T-helper 1 cell (primary cell): ENCODE measurements around the gene POU2AF2.
"Not testable (repeated sequence)": the region's sequence is repeated elsewhere in the genome, so short reads cannot be mapped to it uniquely, and the experiment has no call there.

Experiments
- DNase-seq, 5 donors: peaks; one replicate each; pipeline ENCODE4 v3.0.0-alpha.2; 2012 to 2020

POU2AF2 gene

DNA sequence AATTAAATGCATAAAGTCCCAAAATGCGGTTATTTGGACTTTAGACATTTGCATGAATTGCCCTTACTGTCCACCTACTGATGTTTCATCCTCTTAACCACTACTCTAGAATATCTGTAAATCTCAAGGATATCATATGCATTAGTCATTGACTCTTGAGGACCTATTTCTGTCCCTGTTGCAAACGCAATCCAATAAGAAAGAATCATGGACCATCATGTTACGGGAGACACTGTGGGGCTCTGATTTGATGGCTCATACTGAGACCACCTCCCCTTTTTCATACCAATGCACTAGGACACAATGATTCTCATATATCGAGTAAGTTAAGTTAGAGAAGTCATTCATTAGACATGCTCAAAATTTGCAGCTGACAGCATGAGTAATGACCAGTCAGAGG lies 14.4 kb downstream of the POU2AF2 start:
- DNase-seq: no peak

DNA sequence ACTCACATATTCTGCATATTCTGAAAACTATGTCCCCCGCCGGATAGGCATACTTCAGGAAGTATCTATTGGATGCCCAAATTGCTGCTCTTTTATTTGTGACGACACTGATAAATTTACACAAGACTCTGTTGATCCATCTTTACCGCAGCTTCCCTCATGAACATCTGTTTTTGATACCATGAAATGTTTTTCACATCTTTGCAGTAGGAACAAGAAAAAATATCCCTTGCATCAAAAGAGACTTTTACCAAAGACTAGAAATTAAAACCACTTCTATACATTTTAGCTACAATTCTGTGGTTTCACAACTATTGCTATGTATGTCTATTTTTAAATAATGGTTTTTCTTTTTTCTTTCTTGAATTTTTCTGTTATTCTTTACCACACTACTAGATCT lies 15.3 kb downstream of the POU2AF2 start:
- DNase-seq: no peak

DNA sequence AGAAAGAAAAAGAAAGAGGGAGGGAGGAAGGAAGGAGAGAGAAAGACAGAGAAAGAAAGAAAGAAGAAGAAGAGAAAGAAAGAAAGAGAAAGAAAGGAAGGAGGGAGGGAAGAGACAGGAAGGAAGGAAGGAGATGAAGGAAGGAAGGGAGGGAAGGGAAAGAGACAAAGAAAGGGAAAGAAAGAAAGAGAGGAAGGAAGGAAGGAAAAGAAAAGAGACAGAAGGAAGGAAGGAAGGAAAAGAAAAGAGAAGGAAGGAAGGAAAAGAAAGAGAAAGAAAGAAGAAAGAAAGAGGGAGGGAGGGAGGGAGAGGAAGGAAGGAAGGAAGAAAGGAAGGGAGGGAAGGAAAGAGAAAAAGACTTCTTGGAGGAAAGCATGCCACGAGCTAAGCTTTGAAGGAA lies 19.1 kb downstream of the POU2AF2 start:
- no peak for DNase-seq

DNA sequence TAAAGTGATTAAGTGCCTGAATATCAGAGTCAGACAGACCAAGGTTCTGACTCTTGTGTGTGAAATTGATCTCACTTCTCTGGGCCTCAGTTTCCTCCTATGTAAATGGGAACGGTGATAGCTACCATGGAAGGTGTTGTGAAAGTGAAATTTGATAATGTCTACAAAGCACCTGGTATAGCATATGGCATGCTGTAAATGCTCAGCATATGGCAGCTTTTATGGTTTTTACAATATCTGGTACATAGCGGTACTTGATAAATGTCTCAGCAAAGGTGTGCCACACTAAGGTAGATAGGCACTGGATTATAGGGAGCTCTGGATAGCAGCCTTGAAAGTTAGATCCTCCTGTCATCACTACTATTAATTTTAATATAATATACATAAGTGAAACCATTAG lies 19.9 kb downstream of the POU2AF2 start:
- DNase-seq: no peak

DNA sequence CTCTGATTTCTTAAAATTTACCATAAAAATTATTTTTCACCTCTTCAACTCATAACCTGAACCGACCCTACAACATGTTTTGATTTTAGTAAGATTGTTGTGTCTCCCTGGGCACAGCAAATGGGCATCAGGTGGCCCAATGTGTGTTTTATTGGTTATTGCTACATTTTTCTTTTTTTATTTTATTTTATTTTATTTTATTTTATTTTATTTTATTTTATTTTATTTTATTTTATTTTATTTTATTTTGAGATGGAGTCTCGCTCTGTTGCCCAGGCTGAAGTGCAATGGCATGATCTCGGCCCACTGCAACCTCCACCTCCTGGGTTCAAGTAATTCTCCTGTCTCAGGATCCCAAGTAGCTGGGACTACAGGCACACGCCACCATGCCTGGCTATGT lies 22.8 kb downstream of the POU2AF2 start:
- not testable (repeated sequence) for DNase-seq

DNA sequence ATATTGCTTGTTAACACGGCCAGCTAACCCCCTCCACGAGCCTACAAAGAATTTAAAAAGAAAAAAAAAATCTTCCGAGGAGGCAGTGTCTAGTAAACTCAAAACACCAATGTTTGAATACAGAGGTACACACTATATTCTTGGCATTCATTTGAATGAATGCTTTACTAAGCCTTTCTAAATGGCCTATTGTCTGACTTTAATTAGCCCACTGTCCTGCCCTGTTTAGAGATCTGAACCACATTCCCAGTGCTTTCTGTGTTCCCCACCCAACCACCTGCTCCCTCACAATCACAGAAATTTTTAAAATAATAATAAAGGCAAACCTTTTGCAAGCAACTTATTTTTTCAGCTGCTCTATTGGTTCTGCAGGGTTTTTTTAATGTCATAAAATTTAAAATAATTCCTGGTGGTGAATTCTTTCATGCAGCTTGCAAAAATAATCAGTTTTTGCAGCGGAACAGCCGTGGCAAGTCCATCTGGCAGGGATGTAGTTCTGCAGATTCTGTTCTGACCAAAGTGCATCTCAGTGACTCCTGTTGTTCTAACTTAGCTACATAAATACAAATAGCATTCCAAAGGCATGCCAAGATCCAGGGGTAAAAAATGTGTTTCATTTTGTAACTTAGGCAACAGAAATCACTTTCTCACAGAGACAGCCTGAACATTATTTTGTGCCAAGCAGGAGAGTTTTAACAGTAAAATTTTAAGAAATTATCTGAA lies 23.8 kb downstream of the POU2AF2 start:
- DNase-seq: no peak

DNA sequence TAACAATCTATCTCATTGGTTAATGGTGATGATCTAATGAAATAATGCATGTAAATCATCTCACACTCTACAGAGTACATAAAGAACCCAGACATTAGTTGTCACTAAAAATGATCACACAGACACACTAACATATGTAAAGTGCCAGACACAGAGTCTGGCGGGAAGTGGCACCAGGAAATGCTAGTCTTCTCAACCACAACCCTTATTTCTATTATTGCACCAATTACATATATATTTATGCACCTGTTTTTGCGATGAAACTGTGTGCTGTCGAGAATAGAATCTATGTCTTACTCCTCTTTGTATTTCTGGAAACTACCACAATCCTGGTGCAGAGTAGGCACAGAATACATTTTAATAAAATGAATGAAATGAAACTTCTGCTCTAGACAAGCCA lies 26.9 kb downstream of the POU2AF2 start:
- no peak for DNase-seq

DNA sequence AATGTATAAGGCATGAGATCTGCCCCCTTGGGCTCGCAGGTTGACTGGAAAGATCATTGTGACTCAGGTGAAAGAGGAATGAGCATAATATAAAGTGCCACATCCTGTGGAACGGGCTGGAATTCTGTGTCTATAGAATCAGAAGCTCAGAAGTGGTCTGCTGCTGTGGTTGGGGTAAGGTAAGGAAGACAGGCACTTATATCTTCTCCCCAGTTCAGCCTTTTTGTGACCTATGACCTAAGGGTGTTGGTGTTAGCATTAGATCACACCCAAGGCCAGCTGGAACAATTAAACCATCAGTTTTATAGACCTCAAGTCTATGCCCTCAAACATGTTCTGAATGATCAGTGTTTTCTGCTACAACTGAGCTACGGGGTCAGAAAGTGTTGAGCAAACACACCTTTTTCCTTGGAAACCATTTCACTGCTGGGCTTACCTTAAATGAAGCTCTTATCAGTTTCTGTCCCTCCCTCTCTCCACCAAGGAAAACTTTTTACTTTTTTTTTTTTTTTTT lies 37.1 kb downstream of the POU2AF2 start:
- no peak for DNase-seq

DNA sequence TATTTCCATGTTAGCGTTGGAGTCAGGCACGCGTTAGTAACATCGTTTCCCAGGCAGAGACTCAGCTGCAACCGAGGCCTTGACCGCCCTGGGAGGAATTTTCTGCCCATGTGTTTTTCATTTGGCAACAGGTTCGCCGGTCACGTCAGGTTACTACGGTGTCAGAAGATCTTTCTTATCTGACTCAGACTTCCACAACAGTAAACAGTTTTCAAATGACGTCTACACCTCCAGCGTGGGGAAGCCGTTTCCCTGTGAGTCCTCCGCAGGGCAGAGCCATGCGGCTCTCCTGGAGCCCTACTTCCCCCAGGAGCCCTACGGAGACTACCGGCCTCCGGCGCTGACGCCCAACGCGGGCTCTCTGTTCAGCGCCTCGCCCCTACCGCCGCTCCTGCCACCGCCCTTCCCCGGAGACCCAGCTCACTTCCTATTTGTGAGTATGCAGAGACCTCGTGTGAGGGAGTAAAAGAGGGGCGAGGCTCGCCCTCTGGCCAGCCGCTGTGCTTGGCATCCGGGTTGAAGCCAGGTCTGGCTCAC lies 38.5 kb downstream of the POU2AF2 start:
- DNase-seq: no peak

DNA sequence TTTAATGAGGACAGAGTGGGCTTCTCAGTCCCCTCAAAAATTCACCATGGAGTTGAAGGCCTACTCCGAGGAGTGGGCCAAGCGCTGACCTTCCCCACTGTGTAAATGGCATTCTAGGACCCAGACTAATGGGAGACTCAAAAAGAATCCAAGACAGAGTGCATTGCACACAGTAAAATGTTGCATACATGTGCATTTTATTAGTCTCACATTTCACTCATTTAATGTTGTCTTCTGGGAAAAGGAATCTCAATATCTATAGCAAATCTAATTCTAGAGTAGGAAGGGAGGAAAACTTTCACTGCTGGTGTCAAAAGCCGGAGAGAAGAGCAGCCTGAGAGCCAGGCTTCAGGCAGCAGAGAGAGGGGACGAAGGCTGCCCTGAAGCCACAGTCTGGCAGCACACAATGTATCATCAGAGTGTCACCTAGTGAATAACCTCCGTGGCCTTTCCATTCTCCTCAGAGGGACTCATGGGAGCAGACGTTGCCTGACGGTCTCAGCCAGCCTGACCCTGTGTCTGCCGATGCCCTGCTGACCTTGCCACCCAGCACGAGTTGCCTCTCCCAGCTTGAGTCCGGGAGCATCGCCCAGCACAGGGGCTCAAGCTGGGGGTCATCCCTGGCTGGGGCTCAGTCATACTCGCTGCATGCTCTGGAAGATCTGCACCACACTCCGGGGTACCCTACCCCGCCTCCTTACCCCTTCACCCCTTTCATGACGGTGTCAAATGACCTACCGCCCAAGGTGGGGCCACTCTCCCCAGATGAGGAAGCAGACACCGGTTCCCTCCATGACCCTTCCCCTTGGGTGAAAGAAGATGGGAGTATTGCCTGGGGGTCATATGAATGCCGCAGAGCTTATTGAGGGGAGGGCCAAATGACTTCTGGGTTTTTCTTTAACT lies 39.9 kb downstream of the POU2AF2 start:
- DNase-seq: no peak

DNA sequence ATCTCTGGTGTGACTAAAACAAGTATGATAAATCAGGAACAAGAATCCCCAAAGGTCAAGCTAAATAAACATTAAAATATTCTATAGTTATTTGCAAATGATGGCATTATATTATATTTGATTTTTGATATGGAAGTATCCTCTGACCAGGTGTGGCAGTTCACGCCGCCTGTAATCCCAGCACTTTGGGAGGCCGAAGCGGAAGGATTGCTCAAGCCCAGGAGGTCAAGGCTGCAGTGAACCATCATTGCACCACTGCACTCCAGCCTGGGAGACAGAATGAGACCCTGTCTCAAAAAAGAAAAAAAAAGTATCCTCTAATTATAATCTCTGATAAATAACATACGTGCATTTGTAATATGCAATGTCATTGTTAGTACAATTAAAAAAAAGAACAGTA lies 46.2 kb downstream of the POU2AF2 start:
- DNase-seq: no peak

DNA sequence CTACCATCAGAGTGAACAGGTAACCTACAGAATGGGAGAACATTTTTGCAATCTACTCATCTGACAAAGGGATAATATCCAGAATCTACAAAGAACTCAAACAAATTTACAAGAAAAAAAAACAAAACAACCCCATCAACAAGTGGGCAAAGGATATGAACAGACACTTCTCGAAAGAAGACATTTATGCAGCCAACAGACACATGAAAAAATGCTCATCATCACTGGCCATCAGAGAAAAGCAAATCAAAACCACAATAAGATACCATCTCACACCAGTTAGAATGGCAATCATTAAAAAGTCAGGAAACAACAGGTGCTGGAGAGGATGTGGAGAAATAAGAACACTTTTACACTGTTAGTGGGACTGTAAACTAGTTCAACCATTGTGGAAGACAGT lies 46.9 kb downstream of the POU2AF2 start:
- DNase-seq: not testable (repeated sequence)

DNA sequence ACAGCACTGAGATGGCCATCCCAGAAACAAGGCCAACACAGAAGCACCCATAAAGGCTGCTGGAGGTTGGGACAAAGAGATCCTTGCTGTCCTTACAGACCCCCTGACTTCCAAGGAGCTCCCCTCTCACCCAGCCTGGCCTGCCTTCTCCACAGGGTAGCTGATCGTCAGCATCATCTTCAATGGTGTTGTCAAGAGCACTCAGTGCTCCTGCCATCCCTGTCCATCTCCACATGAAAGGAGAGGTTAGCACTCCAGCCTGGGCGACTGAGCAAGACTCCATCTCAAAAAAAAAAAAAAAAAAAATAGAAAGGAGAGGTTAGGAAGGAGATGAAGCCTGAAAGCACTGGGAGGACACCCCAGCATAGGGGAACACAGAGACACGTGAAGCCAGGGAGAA lies 50.7 kb downstream of the POU2AF2 start:
- no peak for DNase-seq

DNA sequence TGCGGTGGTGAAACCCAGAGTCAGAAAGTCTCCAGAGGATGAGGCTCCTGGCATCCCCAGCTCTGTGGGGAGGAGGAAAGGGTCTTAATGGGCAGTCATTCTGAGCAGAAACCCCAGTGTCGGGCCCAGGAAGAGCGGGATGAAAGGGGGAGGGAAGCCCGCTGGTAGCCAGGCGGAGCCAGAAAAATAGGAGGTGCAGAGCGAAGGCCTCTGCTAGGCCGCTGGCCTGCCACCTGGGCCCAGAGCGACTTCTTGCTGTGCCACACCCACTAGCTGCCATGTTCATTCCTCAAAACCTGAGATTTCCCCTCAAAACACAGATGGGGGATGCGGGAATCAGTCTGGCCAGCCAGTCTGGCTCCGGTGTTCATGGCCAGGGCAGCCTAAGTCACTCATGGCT lies 52.2 kb downstream of the POU2AF2 start:
- DNase-seq: no peak

DNA sequence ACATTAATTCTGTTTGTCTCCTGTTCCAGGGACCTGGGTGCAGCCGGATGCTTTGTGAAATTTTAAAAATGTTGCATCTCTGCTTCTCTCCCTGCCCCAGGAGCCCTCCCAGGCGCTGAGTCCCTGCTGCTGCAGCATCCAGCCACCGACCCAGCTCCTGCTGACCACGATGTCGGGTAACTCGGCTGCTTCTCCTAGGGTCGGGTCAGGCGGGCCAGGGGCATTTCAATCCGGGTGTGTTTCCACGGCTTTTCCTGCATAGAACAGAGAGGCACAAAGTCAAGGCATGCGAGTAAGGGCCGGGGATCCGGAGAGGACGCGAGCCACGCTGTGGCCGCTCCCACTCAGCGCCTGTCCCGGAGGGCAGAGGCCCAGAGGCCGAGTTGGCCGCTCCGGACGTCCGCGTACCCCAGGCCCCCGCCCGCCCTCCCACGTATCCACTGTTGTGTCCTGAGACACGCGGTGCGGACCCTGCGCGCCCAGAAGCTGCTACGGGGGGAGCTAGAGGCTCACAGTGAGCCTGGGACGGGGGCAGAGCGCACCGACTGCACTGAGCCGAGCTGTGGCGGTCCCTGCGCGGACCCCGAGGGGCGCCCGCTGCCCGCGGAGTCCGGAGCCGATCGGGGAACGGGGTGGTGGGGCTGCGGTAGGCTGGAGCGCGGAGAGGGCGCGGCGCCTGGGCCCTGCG lies 53.0 kb downstream of the POU2AF2 start, which contains the start of gene POU2AF3:
Gene POU2AF3 (plus strand): TSS at position 134 of the 688 bp plus-strand sequence. CDS start 36 bp downstream, at position 170.
- DNase-seq: no peak

DNA sequence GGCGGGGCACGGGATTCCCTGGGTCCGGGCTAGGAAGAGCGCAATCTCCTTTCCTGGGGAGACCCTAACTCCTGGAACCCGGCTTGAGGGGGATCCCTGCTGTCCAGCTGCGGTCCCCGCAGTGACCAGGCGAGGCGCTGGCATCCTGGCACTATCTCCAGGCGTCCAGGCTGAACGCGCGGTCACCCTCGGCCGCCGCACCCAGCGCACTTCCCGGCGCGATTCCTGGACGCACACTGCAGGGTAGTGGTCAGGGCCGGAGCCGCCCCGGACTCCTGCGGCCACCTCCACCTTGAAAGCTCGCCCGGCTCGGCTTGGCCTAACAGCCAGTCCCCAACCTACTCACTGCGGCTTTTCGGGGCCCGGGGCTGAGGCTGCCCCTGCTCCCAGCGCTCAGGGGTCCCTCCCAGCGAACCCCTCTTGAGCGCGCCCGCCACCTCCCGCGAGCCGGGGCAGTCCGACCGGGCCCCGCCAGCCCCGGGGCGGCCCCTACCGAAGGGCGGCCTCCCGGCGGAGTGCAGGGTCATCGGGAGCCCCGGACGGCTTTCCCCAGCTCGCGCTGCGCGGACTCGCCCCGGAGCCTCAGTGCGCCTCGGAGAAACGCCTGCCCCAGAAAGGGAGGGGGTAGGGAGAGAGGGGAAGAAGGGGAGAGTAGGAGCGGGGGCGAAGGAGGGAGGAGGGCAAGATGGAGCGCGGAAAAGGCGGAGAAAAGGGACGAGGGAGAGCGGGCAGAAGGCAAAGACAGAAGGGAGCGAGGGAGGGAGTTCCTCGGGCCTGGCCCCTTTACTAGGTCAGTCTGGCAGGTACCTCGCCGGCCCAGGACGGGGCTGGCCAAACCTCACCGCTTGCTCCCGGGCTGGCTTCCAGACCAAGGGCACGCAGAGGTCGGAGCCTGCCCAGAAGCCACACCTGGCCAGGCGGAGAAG lies 53.8 kb downstream of the POU2AF2 start:
- no peak for DNase-seq

DNA sequence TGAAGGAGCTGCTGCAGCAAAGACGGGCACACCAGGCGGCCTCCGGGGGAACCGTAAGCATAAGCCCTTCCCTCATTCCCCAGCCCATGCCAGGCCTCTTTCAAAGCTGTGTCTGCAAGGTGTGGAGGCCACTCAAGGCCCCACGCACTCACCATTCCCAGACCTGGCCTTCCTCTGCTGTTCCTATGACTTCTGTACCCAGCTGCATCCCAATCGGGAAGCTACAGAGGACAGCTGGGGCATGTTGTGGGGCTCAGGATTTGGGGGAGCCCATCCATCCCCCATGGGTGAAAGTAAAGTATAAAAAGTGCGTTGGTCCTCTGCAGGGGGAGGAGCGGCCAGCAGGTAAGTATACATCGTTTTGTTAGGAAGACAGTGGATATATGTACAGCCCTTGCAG lies 55.0 kb downstream of the POU2AF2 start:
- DNase-seq: no peak

DNA sequence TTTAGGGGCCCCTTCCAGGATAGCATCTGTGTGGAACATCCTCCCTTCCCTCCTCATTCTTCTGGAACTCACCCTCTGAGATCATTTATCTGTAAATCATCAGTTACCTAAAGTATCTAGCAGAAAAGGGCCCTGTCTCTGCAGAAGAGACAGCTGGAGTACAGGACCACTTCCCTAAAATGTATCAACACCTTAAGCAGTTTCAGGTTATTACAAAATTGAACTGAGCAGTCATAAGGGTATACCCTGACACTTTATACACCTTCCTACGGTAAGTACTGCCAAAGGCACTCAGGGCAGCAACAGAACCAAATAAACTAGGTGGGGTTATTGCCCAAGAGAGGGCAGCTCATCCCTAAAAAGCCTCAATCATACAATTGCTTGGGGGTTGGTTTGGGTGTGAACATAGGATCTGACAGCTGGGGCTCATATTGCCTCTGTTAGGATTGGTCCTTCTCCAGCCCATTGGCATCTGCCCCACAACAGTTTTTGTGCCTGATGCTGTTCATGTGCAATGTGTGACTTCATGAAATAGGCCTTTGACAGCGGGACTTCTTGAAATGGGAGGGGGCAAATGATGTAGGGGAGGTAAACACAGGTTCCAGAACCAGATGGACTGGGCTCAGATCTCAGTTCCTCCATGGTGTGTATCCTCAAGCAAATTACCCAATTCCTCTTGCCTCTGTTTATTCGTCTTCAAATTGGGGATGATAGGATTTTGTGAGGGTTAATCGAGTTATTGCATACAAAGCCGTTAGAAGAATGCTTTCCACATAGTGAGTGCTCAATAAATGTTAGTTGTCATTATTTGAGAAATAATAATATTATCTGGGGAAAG lies 55.7 kb downstream of the POU2AF2 start:
- DNase-seq: no peak

DNA sequence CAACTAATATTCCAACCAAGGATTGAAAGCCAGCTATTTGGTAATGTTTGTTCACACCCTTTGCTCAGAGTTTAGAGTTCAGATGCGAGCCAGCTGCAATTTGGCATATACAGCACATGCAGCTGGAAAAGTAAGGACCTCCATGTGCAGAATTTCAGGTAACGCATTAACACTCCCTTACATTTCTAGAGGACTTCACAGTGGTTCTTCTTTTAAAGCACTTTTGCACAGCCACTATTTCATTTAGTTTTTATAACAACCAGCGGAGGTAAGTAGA lies 56.3 kb downstream of the POU2AF2 start:
- no peak for DNase-seq

DNA sequence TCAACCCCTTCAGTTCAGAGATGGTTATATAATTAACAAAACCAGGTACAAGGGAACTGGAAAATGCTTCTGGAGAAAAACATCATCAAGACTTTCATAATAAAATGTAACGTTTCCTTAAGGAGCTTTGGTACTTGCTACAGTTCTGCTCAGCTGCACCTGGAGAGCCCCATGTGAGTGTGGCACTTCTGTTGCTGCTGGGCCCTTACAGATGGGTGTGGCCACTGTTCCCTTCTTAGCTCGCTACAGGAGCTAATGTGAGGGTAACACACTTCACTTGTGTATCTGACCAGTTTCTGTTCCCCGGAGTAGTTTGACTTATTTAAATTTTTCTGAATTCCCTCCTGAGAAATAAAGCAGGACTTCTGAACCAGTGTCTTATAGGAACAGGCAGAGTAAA lies 56.8 kb downstream of the POU2AF2 start:
- DNase-seq: no peak

DNA sequence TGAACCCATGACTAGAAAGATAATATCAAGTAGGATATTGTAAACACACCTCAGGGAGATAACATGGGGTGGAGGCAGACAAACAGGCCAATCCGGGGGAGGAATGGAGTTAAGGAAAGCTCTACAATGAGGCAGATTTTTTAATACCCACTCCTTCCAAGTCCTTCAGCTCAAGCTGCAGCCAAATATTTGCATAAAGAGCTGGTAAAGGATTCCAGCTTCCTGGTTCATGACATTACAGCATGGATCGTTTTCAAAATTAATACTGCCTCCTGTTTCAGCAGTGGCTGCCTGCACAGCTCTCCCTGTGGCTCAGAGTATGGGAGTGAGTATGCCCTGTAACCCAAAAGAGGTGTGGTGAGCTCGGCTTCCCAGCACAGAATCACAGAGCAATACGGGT lies 57.9 kb downstream of the POU2AF2 start:
- DNase-seq: no peak
